ENCODE results near the gene JAZF1. TPM values are rescaled to one million over a fixed set of nuclear protein-coding genes. Genes with fewer than 3 reads are reported as not detected.

The JAZF1 gene
- total and polyA plus RNA-seq, 2 of the 4 experiments (the other 2 are of a cell fraction): 8.4 to 10.5 TPM

- Histone ChIP-seq H3K4ac (ENCODE audit: low read depth, low read length) (no peak overlapping the region), H2AK5ac (ENCODE audit: low read depth, low read length) (no peak overlapping the region), H3K4me2 (ENCODE audit: low read depth, low read length) (no peak overlapping the region), H4K5ac (ENCODE audit: low read depth, low read length) (no peak overlapping the region), H3K18ac (ENCODE audit: low read depth, low read length) (no peak overlapping the region), H2AFZ (replicated peaks; ENCODE audit: low read length, poor library complexity) (no peak overlapping the region), H3K27me3 (ENCODE audit: control insufficient read depth, insufficient read depth, low read length) (no peaks in the 10 kb centered on the region; the same call in 1 of the 2 replicates), H3K79me1 (ENCODE audit: low read depth in 1 of 2, low read length in 2 of 2) (no peaks in the 10 kb centered on the region), H2BK15ac (ENCODE audit: low read depth, low read length) (no peak overlapping the region), H4K20me1 (ENCODE audit: insufficient read depth, low read length) (no peaks in the 10 kb centered on the region), H3K9ac (ENCODE audit: low read depth, low read length) (no peak overlapping the region), H3K9me1 (ENCODE audit: insufficient read depth, low read length) (no peaks in the 10 kb centered on the region), H3K36me3 (ENCODE audit: control insufficient read depth, insufficient read depth, low read length) (no peaks in the 10 kb centered on the region), H4K91ac (ENCODE audit: insufficient read depth, low read depth, low read length) (no peak overlapping the region), H3K27ac (ENCODE audit: insufficient read depth, low read length) (no peak overlapping the region), H3K23ac (ENCODE audit: low read depth, low read length) (no peak overlapping the region), H3K9me3 (ENCODE audit: control insufficient read depth, insufficient read depth, low read length) (no peaks in the 10 kb centered on the region), H2BK120ac (ENCODE audit: low read depth, low read length) (no peak overlapping the region), H3K4me1 (ENCODE audit: control insufficient read depth, insufficient read depth, low read length) (no peaks in the 10 kb centered on the region), H2BK5ac (ENCODE audit: low read depth, low read length, poor library complexity, severe bottlenecking) (no peak overlapping the region), H4K8ac (ENCODE audit: low read depth in 2 of 2, low read length in 2 of 2) (no peak overlapping the region), H3K14ac (replicated peaks; ENCODE audit: low read depth, low read length) (no peak overlapping the region), H3K4me3 (ENCODE audit: insufficient read depth, low read depth, low read length) (no peak overlapping the region), H2AK9ac (replicated peaks; ENCODE audit: low read depth, low read length, poor library complexity) (no peak overlapping the region), H3K56ac (ENCODE audit: extremely low read depth, insufficient read depth, low read length) (no peak overlapping the region), H2BK20ac (ENCODE audit: low read depth, low read length) (no peak overlapping the region)
- DNase-seq (no peak), ATAC-seq (ENCODE audit: low read depth) (no peak)
- TF ChIP-seq RCOR1 (IDR thresholded peaks at IDR 0.05; ENCODE audit: insufficient replicate concordance, low read length) (no peak), CEBPB (IDR thresholded peaks at IDR 0.05; ENCODE audit: low read depth, low read length) (no peak), BHLHE40 (IDR thresholded peaks at IDR 0.05; ENCODE audit: low read depth, low read length) (no peak), RFX5 (IDR thresholded peaks at IDR 0.05; ENCODE audit: low read depth, low read length) (no peak), MAZ (IDR thresholded peaks at IDR 0.05; ENCODE audit: borderline replicate concordance, low read depth, low read length) (no peak), USF2 (IDR thresholded peaks at IDR 0.05; ENCODE audit: low read depth, low read length) (no peak)
- ChIA-PET POLR2A (ENCODE audit: unreplicated experiment) (no interaction called here), CTCF (no interaction called here)
- in situ Hi-C loops (cut with MboI; ENCODE audit: low sequenced_read_pairs): no loop called here
- WGBS, 2 experiments (ENCODE audit: extremely low coverage in 2 of 2, insufficient read length in 1 of 2): no CpG with 5 or more reads among the region's 1 CpG
- intact Hi-C loops (cut with micrococcal nuclease): no loop called here
- no TSS peak for BruUV-seq (replicated peaks)
- dilution Hi-C loops (cut with HindIII; ENCODE audit: low sequenced_read_pairs, unreplicated experiment): no loop called here
Observed at GRCh38 chr7:28224172-28224571, 43.6 kb upstream of the JAZF1 start.

All from IMR-90 (cell line).